ENCODE data around the gene PDE11A.

PDE11A gene

DNA sequence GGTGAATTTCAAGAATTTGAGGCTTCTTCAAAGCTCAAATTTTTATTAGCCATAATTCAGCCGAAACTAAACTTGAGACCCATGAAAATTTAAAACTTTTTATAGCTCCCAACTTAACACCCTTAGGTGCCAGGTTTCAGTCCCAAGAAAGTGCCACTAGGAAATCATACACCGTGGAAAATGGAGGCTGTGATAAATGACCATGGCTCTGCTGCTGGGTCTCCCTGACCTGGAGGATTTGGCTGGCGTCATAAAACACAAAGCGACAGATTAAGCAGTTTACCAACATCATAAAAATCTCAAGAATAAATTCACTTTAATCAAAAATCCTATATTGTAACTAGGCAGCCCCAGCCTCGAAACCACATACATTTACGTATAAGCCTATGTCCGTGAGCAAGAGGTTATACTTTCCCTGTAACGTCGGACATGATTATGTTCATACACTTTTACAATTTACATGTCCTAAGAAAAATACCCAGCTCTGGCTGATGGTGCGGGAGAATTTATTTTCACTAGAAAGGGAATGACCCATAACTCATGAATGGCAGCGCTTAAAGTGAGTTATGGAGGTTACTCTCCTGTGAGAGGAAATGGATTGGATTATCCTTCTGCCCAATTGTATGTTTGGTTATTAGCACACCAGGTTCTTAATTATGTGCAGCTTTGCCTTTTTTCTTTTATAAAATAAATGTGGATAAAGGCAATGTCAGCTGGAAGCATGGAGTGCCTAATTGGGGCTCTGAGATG is 350.6 kb downstream of the PDE11A start:
- DNase-seq: no peak

DNA sequence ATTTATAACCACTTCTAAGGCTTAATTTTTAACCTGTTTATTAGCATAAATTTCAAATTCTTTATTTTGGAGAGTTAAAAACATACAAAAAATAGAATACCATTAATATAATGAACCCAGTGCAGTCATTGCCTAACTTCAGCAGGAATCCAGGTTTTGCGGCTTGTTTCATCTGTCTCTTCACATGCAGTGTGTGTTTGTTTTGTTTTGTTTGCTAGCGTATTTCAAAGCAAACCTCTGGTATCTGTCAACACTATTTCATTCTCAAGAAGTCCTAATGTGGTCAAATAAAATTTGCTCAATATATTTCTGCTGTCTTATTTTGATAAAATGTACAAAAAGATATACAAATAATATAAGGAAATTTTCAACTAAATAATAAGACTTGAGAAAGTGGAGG is 351.5 kb downstream of the PDE11A start:
- no peak for DNase-seq

DNA sequence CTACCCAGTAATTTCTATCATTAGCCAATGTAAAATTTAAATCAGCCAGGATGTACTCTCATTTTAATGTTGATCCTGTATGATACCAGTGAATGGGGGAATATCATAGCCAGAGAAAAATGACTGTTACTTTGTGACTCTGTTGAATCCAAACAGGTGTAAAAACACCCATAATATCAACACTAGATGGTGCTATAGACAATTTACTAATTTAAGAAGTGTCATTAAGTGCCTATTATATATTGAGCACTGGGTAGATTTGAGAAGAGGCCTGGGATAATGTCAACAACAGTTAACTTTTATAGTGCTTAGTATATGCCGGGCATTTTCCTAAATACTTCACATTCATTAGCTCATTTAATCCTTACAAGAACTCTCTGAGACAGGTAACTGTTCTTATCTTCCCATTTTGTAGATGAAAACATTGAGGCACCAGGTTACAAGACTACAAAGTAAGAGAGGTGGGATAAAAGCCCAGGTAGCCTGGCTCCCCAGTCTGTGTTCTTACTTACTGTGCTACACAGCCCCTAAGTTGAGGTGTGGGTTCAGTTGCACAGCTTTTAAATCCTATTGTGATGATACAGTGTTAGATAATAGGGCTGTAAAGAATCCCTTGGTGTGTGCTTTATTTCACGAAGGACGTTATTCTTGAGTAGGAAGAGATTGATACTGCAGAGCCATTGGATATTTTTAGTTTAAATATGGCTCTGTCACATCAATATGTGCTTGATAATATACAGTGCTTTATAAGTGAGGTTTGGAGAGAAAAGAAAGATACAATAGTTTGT is 354.6 kb downstream of the PDE11A start:
- DNase-seq: no peak

DNA sequence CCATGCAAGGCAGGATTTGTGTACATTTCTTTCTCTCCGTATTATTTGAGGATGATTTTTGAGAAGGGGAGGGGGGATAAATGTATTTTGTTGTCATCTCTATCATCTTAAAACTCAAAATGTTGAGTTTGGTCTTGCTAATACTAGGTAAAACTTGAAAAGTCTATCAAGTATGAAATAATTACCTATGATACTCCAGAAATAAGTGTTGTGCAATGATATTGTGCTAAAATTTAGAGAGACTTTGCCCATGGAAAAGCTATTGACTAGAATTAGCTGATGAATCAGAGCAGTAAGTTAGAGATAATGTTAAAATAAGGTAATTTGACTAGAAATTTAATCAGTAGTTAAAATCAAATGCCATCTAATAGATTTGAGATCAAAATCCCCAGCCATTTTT is 356.1 kb downstream of the PDE11A start:
- DNase-seq: no peak

DNA sequence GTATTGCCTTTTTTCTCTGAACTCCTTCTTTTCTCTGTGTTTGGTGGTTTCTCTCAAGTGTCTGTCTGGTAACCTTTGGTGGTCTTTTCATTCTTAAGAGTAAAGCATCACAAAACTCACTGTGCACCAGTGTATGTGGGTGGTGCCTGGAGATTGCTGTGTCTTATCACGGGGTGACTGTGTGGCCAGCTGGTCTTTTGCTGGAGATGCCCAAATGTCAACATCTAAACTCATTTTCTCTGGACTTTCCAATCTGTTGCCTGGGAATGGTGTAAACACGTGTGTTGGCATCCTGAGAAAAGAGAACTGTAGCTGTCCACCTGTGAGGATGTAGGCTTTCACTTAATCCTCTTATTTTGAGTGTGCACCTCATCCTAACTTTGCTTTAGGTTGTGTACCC is 356.8 kb downstream of the PDE11A start:
- DNase-seq: no peak

DNA sequence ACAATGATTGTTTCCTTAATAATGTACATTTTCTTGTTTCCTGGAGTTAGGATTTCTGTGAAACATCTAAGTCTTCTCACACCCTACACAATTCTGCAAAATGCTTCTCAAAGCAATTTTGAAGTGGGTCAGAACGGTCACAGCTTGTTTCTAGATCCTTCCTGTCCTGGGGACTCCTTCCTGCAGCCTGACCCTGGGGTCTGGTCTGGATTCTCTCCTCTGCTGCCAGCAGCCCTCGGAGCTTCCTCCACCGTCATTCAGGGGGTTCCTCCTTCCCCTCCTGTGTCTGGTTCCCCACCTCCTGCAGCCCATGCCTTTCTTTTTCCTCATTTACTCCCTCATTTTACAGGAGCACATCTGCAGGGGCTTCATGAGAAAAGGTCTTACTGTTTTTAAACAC is 357.9 kb downstream of the PDE11A start:
- DNase-seq: no peak

DNA sequence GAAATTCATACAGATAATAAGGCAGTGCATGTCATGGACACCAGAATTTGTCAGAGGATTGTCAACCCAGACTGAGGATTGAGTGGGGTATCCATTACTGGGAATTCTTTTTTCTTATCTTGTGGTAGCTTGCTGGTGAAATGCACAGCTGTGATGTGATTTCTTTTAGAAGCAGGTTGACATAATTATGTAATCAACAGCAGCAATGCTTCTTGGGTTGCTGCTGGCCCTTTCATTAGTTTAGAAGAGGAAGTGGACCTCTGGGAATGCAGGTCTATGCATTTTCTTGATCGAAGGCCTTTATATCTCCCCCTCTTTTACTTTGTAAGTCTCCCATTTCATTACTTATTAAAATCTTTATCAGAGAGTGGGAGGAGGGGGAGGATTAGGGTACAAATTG is 360.1 kb downstream of the PDE11A start:
- no peak for DNase-seq

DNA sequence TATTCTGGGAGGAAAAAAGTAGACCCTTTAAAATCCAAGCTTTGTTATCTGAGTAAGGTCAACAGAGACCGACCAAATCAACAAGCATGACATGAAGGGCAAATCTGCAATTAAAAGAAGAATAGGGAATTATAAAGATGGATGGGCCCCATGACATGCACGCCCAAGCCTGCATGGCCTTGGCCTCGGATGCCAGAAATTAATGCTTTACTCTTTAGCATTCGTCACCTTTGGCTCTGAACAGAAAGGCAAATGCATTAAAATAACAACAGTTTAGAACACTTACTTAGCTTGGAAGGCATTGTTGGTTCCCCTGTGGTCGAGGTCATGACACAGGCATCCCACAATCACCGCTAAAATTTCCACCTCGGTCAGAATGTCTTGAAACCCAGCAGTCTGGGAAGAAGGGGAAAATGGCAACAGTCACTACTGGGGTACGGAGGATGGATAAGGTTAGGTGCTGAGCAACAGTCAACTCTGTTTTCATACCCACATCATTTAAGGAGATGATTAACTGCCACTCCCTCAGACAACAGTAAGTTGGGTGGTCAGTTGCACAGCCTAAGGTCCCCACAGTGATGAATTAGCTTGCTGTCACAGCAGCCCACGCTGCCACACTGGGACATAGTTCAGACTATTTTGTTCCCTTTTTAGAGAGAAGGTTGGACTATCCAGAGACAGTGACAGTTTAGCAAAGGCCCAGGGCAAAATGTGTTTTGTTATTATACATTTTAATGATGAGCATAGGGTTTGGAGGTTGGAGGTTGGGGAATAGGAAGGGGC is 360.9 kb downstream of the PDE11A start:
- no peak for DNase-seq

DNA sequence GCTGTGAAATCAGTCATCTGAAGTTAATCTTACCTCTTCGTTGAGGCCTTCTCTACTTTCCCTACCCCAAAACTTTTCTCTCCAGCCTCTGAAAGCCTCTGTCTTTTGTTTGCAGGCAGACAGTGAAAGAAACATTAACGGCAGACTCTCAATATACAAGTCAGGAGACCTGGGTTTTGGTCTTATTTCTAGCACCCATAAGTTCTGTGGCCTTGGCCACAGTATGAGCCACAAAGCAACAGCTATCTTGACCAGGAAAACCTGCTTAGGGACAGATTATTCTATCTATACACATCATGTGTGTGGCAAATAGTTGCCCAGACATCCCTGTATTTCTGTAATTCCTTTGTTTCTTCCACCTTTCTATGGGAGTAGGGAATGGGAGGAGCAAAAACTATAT is 361.7 kb downstream of the PDE11A start:
- DNase-seq: no peak

DNA sequence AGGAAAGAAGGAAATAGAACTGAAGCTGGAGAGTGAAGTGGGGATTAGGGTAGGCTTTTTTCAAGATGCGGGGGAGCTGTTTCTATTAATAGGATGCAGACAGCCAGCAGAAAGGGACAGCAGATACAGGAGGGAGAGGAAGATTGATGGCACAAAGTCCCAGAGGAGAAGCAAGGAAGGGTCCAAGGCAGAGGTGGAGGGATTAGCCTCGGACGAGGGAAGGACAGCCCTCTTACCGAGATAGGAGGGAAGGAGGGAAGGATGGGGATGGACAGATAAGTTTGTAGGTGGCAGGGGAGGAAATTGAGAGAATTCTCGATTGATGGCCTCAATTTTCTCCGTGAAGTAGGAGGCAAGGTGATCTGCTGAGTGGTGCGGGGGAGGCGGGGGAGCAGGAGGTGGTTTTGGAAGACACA is 362.6 kb downstream of the PDE11A start:
- DNase-seq: no peak

DNA sequence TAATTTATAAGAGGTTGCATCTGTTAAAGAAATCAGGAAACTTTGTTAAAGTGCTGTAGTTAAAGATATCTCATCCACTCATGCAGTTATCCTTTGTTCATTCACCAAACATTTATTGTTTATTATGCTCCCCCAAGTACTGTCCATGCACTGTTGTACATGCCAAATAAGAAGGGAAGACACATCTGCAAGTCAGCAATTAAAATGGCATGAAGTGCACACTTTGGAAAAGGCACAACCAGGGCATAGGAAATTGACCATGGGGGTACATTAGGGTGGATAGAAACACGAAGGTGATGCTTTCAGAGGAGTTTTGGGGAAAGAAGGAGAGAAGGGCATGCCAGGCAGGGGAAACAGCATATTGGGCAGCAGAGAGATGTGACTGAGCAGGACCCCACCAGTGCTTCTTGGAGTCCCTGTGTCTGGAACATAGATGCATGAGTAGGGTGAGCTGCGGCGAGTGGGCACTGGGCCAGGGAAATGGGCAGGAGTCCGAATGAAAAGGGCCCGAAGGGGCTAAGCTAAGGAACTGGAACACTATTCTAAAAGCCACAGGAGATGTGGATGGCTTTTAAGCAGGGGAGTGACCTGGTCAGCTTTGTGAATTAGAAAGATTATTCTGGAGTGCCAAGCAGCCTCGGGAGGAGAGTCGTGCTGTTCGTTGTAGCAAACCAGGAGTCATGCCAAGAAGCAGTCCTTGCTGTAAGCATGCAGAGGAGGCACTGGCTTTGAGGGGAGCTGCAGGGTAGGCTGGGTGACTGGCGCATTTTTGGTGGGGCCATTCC is 363.7 kb downstream of the PDE11A start:
- no peak for DNase-seq

DNA sequence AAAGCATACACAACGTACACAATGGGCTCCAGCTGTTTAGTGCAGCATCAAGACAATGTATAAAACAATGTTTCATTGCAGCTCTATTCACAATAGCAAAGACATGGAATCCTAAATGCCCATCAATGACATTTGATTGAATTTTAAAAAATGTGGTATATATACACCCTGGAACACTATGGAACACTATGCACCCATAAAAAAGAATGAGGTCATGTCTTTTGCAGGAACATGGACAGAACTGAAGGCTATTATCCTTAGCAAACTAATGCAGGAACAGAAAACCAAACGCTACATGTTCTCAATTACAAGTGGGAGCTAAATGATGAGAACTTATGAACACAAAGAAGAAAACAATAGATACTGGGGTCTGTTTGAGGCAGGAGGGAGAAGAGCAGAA is 364.5 kb downstream of the PDE11A start:
- no peak for DNase-seq

DNA sequence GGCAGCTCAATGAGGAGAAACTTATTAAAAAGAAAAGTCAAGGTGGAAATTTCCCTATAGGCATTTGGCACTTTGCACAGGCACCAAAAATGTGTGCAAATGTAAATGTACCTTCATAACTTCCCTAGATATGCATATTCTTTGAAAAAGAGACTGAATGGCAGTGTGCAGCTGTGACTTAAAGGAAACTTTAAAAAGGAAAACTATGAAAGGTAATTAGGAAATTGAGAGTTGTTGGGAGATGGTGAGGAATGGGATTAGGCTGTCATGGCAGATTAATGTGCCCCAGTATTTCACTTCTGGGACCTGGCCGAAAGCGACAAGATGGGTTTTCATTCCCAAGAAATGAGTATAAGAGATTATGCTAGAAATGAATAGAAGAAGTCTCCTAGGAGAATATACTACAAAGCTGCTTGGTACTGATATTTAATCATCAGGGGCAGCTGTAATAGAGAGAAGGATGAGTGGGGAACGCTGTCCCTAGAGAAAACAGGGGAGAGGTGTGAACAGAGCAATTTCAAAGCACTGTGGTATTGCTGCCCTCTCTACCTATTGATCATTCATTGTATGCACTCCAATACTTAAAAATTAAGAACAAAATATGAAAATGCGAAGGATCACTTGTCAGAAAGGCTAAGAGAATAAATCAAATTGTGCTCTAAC is 366.9 kb downstream of the PDE11A start:
- DNase-seq: no peak

DNA sequence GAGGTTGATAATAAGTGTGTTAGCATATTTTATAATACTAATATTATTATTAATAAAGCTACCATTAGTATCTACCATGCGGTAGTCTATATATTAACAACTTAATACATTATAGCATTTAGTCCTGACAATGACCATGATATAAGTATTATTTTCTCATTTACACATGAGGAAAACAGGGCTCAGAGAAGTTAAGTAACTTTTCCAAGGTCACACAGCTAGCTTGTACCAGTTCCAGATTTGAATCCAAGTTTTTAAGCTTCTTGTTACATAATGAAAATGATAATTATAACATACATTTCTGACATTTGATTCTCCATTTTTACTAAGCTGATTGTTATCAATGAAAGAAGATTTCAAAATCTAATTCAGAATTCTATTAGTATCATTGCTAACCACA is 369.4 kb downstream of the PDE11A start:
- no peak for DNase-seq

DNA sequence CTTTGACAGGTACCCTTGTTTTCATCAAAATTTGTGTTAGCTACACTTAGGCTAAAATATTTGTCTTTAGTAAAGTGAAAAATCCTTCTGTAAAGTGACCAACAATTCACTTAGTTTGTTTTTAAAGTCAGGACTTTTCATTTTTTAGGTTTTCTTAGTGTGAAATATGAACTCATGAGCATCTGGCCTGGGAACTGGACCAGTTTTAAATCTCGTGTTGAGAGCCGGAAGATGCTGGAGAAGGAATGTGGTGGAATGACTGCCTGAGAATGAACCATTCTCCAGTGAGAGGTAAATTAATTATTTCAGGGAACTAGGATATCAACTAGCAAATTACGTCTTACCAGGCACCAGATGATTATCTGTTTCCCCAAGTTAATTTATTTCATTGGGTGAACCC is 374.3 kb downstream of the PDE11A start:
- no peak for DNase-seq

DNA sequence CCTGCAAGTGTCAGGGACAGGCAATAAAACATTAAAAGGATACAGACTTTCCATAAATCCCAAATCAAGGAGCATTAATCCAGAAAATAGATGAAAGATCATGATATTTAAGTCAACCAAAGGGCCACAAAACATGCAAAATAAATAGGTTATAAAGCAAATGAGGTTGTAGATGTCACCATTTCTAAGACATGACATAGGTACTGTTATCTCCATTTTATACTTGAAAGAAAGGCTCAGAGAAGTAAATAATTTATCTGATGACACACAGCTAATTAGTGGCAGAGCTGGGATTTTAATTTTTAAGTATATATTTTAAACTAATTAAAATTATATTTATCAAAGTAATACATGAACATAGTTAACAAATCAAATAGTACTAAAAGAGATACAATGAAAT is 378.2 kb downstream of the PDE11A start:
- no peak for DNase-seq

DNA sequence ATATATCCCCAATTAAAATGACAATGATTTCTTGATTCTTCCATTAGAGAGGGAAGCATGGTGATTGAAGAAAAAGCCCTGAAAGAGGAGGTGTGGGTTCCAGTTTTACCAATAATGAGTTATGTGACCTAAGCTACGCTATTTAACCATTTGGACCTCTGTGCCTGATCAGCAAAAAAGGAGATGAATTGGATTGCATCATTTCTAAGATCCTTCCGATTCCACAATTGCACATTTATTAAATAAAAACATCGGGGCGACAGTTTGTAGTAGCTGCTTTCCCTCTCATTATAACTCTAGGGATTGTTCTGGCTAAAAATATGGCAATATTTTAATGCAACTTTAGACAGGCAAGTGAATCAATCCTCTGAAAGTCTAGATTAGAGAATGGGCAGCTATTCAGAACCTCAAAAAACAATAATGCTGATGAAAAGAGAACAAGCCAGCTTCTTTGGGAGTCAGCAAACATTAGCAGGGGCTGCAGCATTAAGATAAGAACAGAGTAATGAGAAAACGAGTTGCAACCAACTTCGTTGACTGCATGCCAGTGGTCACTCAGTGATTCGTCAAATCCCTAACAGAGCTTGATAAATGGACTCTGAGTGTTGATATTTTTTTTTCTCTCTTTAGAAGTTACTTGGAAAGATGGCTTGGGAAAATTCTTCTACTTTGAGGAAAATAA is 378.8 kb downstream of the PDE11A start:
- no peak for DNase-seq

DNA sequence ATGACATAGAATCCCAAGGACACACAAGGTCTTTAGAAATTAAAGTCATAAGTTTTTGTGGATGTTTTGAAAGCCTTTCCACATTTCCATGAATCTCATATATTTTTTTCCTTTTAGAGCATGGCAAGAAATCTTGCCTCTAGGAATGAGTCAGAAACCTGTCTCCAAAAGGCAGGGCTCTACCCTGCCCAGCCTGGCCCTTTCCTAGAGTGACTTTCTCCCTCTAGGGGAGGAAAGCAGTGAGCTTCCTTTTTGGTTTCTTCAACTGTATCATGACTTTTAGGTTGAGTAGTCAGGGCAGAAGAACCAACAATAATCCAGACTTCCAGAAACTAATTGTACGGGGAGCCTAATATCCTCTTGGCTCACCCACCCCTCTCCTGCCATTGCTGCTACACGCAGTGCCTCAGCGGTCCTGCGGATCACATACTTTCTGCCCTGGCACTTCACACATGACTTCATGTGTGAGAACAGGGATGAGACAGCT is 379.8 kb downstream of the PDE11A start:
- no peak for DNase-seq

DNA sequence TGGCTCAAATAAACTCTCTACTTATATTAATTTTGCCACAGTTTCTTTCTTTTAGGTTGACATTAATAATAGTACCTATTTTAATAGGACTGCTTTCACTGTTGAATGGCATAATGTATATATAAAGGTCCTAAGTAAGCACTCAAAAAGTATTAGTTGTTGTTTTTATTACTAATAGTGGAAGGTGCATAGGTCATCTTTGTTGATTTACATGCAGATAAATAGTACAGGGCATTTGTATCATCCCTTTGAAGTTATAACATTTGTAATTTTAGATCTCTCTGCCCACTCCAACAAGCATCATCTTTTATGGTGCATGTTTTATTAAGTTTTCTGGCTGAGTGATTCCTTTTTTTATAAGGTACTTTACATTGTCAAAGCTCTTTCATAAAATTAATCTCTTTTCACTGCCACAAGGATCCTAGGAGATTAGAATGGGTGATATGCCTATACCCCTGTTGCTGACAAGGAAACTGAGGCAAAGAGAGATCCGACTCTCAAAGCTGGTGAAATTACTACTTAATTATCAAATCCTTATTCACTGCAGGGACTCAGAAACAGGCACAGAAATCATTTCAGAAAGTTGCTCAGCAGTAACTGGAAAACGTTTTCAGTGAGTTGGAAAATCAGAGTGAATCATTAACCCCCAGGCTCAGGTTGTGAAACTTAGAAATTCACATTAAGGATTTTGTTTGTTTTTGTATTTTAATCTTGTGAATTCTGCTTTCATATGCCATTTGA is 380.4 kb downstream of the PDE11A start:
- DNase-seq: no peak

DNA sequence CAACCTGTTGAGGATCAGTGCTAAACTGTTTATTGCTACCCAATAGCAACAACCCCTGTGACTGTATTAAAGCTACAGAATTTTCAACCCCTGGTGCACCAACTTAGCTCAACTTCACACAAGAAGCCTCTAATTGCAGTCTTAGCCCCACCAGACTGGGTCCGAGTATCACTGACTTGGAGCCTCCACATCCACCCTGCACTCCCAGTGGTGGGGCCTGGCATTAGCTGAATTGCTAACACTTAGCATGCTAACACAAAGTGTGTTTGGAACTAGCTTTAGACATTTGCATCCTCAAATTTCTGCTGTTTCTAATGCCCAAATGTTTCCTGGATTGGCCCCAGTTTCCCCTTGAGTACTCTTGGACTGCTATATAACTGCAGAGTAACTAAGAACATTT is 381.4 kb downstream of the PDE11A start:
- no peak for DNase-seq

DNA sequence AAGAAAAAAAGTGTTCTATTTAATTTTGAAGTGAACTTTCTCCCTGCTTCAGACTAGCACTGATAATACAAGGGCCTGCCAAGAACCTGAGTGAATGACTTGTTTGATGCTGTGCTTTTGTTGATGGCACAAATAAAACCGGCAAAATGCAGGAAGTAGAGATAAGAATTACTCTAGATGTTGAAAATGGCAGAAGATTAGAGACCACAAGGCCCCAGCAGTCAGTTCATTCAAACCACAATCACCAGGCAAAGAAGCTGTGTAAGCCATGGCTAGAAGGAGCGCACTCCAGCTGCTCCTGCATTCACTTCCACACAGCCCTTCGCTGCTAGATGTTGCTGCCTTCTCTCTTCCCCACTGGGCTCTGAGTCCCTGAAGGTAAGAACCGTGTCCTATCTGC is 383.0 kb downstream of the PDE11A start:
- DNase-seq: no peak

All from activated naive CD4-positive, alpha-beta T cell treated with Interleukin-2 at 50 U/mL for 16 hours (primary cell).